Upper lobe of right lung (tissue), 1 donor: ENCODE results near the gene FGFRL1. TPM values are rescaled to one million over a fixed set of nuclear protein-coding genes. Genes with fewer than 3 reads are reported as not detected.
"Not testable (repeated sequence)": the region's sequence is repeated elsewhere in the genome, so short reads cannot be mapped to it uniquely, and the experiment has no call there.

Experiments used
- ATAC-seq: fragments of 200-7000 bp; cut with Tn5 transposase; one replicate; pipeline ENCODE4 v1.9.1; 2020; ENCODE audit warnings: mild to moderate bottlenecking, moderate library complexity
- DNase-seq: peaks from one replicate; pipeline ENCODE4 v3.0.0-alpha.2; 2020
- H3K27ac ChIP-seq: fragments of 200-600 bp; one replicate; pipeline ENCODE4 v1.8.0; 2022
- H3K27me3 ChIP-seq: fragments of 200-600 bp; one replicate; pipeline ENCODE4 v1.8.0; 2022; ENCODE audit warnings: mild to moderate bottlenecking
- H3K36me3 ChIP-seq: fragments of 200-600 bp; one replicate; pipeline ENCODE4 v1.8.0; 2022
- H3K4me1 ChIP-seq: fragments of 200-600 bp; one replicate; pipeline ENCODE4 v1.8.0; 2022
- H3K4me3 ChIP-seq: fragments of 200-600 bp; one replicate; pipeline ENCODE4 v1.8.0; 2022; ENCODE audit warnings: mild to moderate bottlenecking
- H3K9me3 ChIP-seq: fragments of 200-600 bp; one replicate; pipeline ENCODE4 v1.8.0; 2022
- CTCF ChIP-seq: fragments of 200-600 bp; IDR thresholded peaks from one replicate; pipeline ENCODE4 v1.8.0; 2022; ENCODE audit warnings: antibody characterized with exemption
- intact Hi-C: fragments of 100-400 bp; cut with DNase I; formaldehyde crosslinking; loops from one replicate; pipeline ENCODE4 v1.11.0; 2022
- total RNA-seq: library from RNA; stranded (reverse); fragmentation: NEBNext Ultra II Directional; extraction: Animal tissue kit (Norgen Biotek cat#: 25700); gene quantifications from one replicate; pipeline ENCODE4 v1.2.1, GENCODE V29; 2021
- donor health status: DM: no; HTN: yes; CAD: no; lungs with severe emphysema.

The FGFRL1 gene
- total RNA-seq, 1 donor from 2014 or later = 25.2 TPM

GRCh38 chr4:973431-974397, 37.7 kb upstream of the FGFRL1 start, which contains the start of gene DGKQ:
Gene DGKQ, minus strand, starts transcription at chr4:973569. Its CDS starts 87 bp downstream, at chr4:973482.
- no peaks in the 10 kb centered on the region for H3K27me3 ChIP-seq
- H3K36me3 ChIP-seq = no peaks in the 10 kb centered on the region
- H3K27ac ChIP-seq = peak within 1 kb of the TSS; percentile 18
- no peak for TF ChIP-seq CTCF
- ATAC-seq = peak; percentile 97
- H3K4me3 ChIP-seq = peak within 1 kb of the TSS; percentile 79
- H3K4me1 ChIP-seq = peaks cover 13% of the 10 kb centered on the region
- no peaks in the 10 kb centered on the region for H3K9me3 ChIP-seq
- peak; percentile 94 for DNase-seq
- intact Hi-C loops = no loop called here

DNA sequence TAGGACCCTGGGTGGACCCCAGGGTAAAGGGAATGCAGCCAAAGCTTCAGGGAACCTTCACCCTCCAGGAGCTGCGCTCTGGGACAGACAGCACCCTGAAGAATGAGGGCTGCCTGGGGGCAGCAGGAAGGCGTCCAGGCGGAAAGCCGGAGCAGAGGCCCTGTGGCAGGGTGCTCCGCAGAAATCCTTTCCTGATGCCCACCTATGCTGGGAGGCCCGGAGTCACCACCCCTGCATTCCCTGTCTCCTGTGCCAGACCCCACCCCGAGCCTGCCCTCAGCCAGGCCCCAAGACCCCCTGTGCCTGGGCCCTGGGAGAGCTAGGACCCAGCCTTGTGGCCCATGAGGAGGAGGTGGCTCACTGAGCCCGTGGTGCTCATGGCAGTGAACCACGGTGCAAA, 36.8 kb upstream of the FGFRL1 start:
- no peak for TF ChIP-seq CTCF
- H3K27me3 ChIP-seq = no peaks in the 10 kb centered on the region
- H3K4me1 ChIP-seq = peaks cover 13% of the 10 kb centered on the region
- H3K36me3 ChIP-seq = no peaks in the 10 kb centered on the region
- no peak overlapping the region for H3K4me3 ChIP-seq
- DNase-seq (no peak), ATAC-seq (no peak)
- intact Hi-C loops = no loop called here
- H3K9me3 ChIP-seq = no peaks in the 10 kb centered on the region
- H3K27ac ChIP-seq = no peak overlapping the region

GRCh38 chr4:976016-976415, 35.4 kb upstream of the FGFRL1 start:
- DNase-seq, ATAC-seq, H3K4me3 ChIP-seq, H3K27me3 ChIP-seq, H3K36me3 ChIP-seq, intact Hi-C loops, H3K27ac ChIP-seq, H3K9me3 ChIP-seq: not testable (repeated sequence)
- peaks cover 13% of the 10 kb centered on the region for H3K4me1 ChIP-seq

DNA sequence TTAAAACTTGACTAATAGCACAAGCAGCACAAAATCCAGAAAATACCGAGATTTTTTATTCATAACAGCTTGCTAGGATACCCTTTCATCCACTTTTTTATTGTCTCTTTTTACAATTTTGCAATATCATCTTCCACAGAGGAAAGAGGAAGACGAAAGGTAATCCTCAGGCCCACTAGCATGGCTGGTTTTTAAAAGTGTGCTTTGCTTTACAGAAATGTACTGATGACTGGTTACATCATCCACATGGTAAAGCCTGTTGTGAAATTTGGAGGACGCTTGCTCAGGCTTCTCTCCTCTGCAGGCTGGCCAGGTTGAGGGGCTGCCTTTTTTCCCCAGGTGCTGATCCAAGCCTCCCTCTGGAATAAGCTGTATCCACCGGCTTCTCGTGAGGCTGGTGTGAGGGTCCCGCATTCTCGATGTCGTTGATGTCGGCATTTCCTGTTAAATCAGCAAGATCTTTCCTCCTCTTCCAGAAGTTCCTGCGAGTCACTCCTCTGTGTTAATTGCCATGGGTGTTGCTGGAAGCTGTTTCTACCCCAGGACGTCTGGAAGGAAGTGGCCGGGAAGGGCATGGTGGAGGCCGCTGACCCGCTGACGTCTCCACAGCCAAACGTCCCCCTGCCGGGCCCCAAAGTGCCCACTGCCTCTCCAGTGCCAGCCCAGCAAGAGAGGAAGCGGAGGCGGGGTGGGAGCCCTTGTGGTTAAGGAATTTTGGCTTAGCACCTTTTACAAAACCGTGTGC, 32.3 kb upstream of the FGFRL1 start:
- no peaks in the 10 kb centered on the region for H3K27me3 ChIP-seq
- H3K4me1 ChIP-seq = no peaks in the 10 kb centered on the region
- H3K36me3 ChIP-seq = no peaks in the 10 kb centered on the region
- peak overlapping the region; percentile 27 for H3K27ac ChIP-seq
- no peak overlapping the region for H3K4me3 ChIP-seq
- no peak for DNase-seq
- TF ChIP-seq CTCF = no peak
- no peaks in the 10 kb centered on the region for H3K9me3 ChIP-seq
- intact Hi-C loops = no loop called here
- peak; percentile 77 for ATAC-seq

GRCh38 chr4:982291-982690, 29.1 kb upstream of the FGFRL1 start:
- DNase-seq = no peak
- TF ChIP-seq CTCF = no peak
- H3K9me3 ChIP-seq = no peaks in the 10 kb centered on the region
- H3K27ac ChIP-seq = no peak overlapping the region
- H3K4me1 ChIP-seq = peaks cover 14% of the 10 kb centered on the region
- H3K4me3 ChIP-seq = no peak overlapping the region
- no peaks in the 10 kb centered on the region for H3K36me3 ChIP-seq
- H3K27me3 ChIP-seq = no peaks in the 10 kb centered on the region
- intact Hi-C loops = no loop called here
- no peak for ATAC-seq

DNA sequence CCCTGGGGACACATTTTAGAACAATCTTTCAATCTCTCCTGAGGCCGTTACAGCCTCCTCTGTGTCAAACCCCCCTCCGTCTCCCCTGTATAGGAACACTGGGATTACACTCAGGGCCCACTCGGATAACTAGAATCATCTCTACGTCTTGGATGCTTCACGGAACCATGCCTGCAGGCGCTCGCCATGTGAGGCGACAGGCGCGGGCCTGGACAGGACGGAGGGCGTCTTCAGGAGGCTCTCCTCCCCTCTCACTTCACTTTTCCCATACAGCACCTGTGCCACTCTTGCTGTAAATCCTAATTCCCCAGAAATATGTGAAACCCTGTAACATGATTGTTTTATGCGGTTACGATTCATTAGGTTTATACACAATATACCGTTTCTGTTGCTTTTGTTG, 28.6 kb upstream of the FGFRL1 start:
- Histone ChIP-seq H3K27me3 (no peaks in the 10 kb centered on the region), H3K9me3 (no peaks in the 10 kb centered on the region), H3K27ac (no peak overlapping the region), H3K36me3 (no peaks in the 10 kb centered on the region), H3K4me1 (peaks cover 19% of the 10 kb centered on the region), H3K4me3 (no peak overlapping the region)
- ATAC-seq (no peak), DNase-seq (no peak)
- no peak for TF ChIP-seq CTCF
- intact Hi-C loops = no loop called here
